Heart right ventricle (tissue), 16 donors: ENCODE results near the gene DOCK4. TPM values are rescaled to one million over a fixed set of nuclear protein-coding genes. Genes with fewer than 3 reads are reported as not detected.
"Not testable (repeated sequence)": the region's sequence is repeated elsewhere in the genome, so short reads cannot be mapped to it uniquely, and the experiment has no call there.

Source experiments
- ATAC-seq, 8 donors: fragments of 200-7000 bp; cut with Tn5 transposase; one replicate each; pipeline ENCODE4 v1.9.1; 2020; ENCODE audit warnings: mild to moderate bottlenecking in 8 of 8, moderate library complexity in 8 of 8, moderate number of reproducible peaks in 1 of 8
- DNase-seq, 2 donors: peaks; one replicate each; pipeline ENCODE4 v3.0.0-alpha.2; 2020
- H3K27ac ChIP-seq, 10 donors: fragments of 200-600 bp; sonication (generic) in 2 of 10; one replicate each; pipeline versions ENCODE4 v1.5.0 to v1.8.0; 2020 to 2022; ENCODE audit warnings: mild to moderate bottlenecking in 3 of 10
- H3K27me3 ChIP-seq, 7 donors: fragments of 200-600 bp; one replicate each; pipeline ENCODE4 v1.8.0; 2021 to 2022; ENCODE audit warnings: mild to moderate bottlenecking in 2 of 7
- H3K36me3 ChIP-seq, 9 donors: fragments of 200-600 bp; sonication (generic) in 1 of 9; one replicate each; pipeline versions ENCODE4 v1.5.0 to v1.8.0; 2020 to 2022; ENCODE audit warnings: mild to moderate bottlenecking in 2 of 9
- H3K4me1 ChIP-seq, 9 donors: fragments of 200-600 bp; sonication (generic) in 1 of 9; one replicate each; pipeline versions ENCODE4 v1.5.0 to v1.8.0; 2020 to 2022; ENCODE audit warnings: mild to moderate bottlenecking in 4 of 9
- H3K4me3 ChIP-seq, 10 donors: fragments of 200-600 bp; sonication (generic) in 2 of 10; one replicate each; pipeline versions ENCODE4 v1.5.0 to v1.8.0; 2020 to 2022; ENCODE audit warnings: mild to moderate bottlenecking in 7 of 10, moderate library complexity in 2 of 10
- H3K9me3 ChIP-seq, 11 donors: fragments of 200-600 bp in 10 of 11; sonication (generic) in 2 of 11; one replicate each; pipeline versions ENCODE4 v1.5.0 to v1.8.0; 2013 to 2022; ENCODE audit warnings: mild to moderate bottlenecking in 2 of 11, control low read depth in 1 of 11, moderate library complexity in 1 of 11
- whole genome bisulfite sequencing, 2 donors: extraction: QIAGEN DNeasy Blood & Tissue Kit; methylation state at CpG; one replicate each; pipeline ENCODE4 v1.1.7; 2013; ENCODE audit warnings: inconsistent platforms in 1 of 2; 5-methylcytosine and 5-hydroxymethylcytosine counted together
- intact Hi-C, 10 donors: fragments of 100-400 bp; cut with DNase I; formaldehyde crosslinking; loops; one replicate each; pipeline versions ENCODE4 v1.11.1 to v1.14.2; 2022
- polyA plus RNA-seq, 2 donors: library from polyadenylated mRNA; stranded (reverse); fragments of 200-250 nt; gene quantifications; one replicate each; pipeline ENCODE4 v1.2.3, GENCODE V29; 2013
- total RNA-seq, 10 donors: library from RNA; stranded (reverse); fragmentation: NEBNext Ultra II Directional in 3 of 10; extraction: Animal tissue kit (Norgen Biotek cat#: 25700) in 3 of 10; gene quantifications; one replicate each; pipeline versions ENCODE4 v1.2.1 to v1.2.4, GENCODE V29; 2021 to 2023
- TF ChIP-seq, protein P1 (sequence below), 9 donors: fragments of 200-600 bp; sonication (generic) in 2 of 9; IDR thresholded peaks; one replicate each; pipeline versions ENCODE4 v1.5.0 to v1.8.0; 2021 to 2022; ENCODE audit warnings: antibody characterized with exemption in 9 of 9, mild to moderate bottlenecking in 5 of 9, moderate library complexity in 1 of 9
- donor health status: Arrhythmogenic right ventricular cardiomyopathy.
- donor health status: ischemic (EF 13 %, LVEDD 7.1; RV severe dilation, severe dysfunction).
- donor health status: healthy with polysubstance abuse.
- donor health status: DM: no; HTN: yes; CAD: no.
- donor health status: DM: no; HTN: no; CAD: no.
- donor health status: ischemic (EF 25% LVEDD 6.9; RV normal size, moderate dysfunction).
- donor health status: ischemic (EF 25% LVEDD 5.7; RV mildly dilated, moderate dysfunction).
- donor health status: healthy.
- donor health status: DM: yes; HTN: yes; CAD: no.
- donor health status: Ischemic cardiomyopathy.
- donor health status: ischemic (EF 35%, LVEDD 5.7; RV mildly dilated, moderate dysfunction).
- donor health status: nonischemic (EF 11% LVEDD 7.7; RV severe dilation, severe dysfunction).
- donor health status: DM: yes; HTN: yes; CAD: no.
- donor health status: PGD.
- donor health status: ischemic (EF 29% LVEDD 5.4; RV normal size, mild dysfunction).
- donor health status: nonischemic (EF 23%, LVEDD 6.1; RV moderate dilation, normal function).

The DOCK4 gene
- total and polyA plus RNA-seq, 12 donors, result 2.6 to 26.8 (median 14.7) TPM

GRCh38 chr7:112130729-112131410 lies 75.3 kb downstream of the DOCK4 start:
- 73 to 75% methylated on average over 10 of the region's 10 CpGs for WGBS, 2 donors
- peak overlapping the region in 7 of 10 donors; percentile 32 to 80 (median 59) for H3K27ac ChIP-seq

DNA sequence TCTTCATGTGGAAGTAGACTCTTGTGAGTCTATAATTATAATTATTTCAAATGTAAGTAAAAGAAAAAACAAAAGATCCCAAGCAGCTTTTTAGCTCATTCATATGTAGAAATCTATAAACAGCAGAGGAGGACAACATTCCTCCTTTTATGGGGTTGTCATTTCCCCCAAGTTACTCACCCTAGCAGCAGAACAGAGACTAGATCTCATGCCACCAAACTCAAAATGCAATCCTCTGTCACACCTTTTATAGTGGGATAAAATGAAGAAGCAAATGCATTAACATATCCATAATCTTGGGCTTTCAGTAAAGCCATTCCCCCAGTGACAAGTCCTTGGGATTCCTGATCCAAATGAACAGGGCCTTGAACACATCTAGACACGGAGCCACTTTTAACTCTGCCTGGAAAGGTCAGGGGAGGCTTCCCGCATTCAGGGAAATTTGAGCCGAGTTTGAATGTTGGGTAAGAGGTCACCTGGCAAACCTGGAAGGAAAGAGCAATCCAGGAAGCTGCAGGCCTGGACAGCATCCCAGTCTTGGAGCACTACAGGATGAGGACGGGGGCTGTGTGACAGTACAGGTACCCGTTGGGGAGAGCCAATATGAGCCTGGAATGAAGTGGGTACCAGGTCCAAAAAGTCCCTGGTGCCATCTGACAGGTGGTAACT lies 76.4 kb downstream of the DOCK4 start:
- Histone ChIP-seq H3K4me1 (peaks cover 5 to 60% (median 51%) of the 10 kb centered on the region in 9 donors), H3K4me3 (no peak overlapping the region), H3K27me3 (no peaks in the 10 kb centered on the region), H3K27ac (peak overlapping the region in 7 of 10 donors; percentile 11 to 80 (median 59)), H3K36me3 (no peaks in the 10 kb centered on the region), H3K9me3 (no peaks in the 10 kb centered on the region)
- ATAC-seq (peak in 7 of 8 donors; percentile 21 to 90 (median 48)), DNase-seq (peak in 1 of 2 donors; percentile 28)
- 46 to 60% methylated on average over 5 of the region's 5 CpGs for WGBS, 2 donors
- TF ChIP-seq, protein P1, sequence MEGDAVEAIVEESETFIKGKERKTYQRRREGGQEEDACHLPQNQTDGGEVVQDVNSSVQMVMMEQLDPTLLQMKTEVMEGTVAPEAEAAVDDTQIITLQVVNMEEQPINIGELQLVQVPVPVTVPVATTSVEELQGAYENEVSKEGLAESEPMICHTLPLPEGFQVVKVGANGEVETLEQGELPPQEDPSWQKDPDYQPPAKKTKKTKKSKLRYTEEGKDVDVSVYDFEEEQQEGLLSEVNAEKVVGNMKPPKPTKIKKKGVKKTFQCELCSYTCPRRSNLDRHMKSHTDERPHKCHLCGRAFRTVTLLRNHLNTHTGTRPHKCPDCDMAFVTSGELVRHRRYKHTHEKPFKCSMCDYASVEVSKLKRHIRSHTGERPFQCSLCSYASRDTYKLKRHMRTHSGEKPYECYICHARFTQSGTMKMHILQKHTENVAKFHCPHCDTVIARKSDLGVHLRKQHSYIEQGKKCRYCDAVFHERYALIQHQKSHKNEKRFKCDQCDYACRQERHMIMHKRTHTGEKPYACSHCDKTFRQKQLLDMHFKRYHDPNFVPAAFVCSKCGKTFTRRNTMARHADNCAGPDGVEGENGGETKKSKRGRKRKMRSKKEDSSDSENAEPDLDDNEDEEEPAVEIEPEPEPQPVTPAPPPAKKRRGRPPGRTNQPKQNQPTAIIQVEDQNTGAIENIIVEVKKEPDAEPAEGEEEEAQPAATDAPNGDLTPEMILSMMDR (IDR thresholded peaks at IDR 0.05), result no peak
- intact Hi-C loops, result loop anchor here in 2 of 10 donors (10.0 kb wide), 2 partner anchors 75 to 255 kb away; partner anchors contain the start of genes DOCK4 (in 1 of the 2) and ZNF277 (in 1 of the 2)

More at GRCh38 chr7:112130729-112131410, 75.3 kb downstream of the DOCK4 start:
- TF ChIP-seq, protein P1 (IDR thresholded peaks at IDR 0.05), result no peak
- peaks cover 5 to 71% (median 53%) of the 10 kb centered on the region in 9 donors for H3K4me1 ChIP-seq
- no peaks in the 10 kb centered on the region for H3K27me3 ChIP-seq
- intact Hi-C loops, result loop anchor here in 2 of 10 donors (10.0 kb wide), 2 partner anchors 74 to 256 kb away; partner anchors contain the start of genes DOCK4 (in 1 of the 2) and ZNF277 (in 1 of the 2)
- no peak overlapping the region for H3K4me3 ChIP-seq
- H3K9me3 ChIP-seq, result no peaks in the 10 kb centered on the region
- H3K36me3 ChIP-seq, result no peaks in the 10 kb centered on the region
- peak in 4 of 8 donors; percentile 19 to 36 (median 31) for ATAC-seq
- DNase-seq, result no peak

GRCh38 chr7:112128461-112129425 lies 77.5 kb downstream of the DOCK4 start:
- 67 to 83% methylated on average over 3 to 6 of the region's 8 CpGs for WGBS, 2 donors
- Histone ChIP-seq H3K27ac (peak overlapping the region in 4 of 10 donors; percentile 41 to 80 (median 68)), H3K4me1 (peaks cover 5 to 54% (median 51%) of the 10 kb centered on the region in 9 donors)
- intact Hi-C loops, H3K36me3 ChIP-seq, H3K27me3 ChIP-seq, DNase-seq, H3K9me3 ChIP-seq, H3K4me3 ChIP-seq: not testable (repeated sequence)
- peak in 1 of 8 donors; percentile 42 for ATAC-seq

DNA sequence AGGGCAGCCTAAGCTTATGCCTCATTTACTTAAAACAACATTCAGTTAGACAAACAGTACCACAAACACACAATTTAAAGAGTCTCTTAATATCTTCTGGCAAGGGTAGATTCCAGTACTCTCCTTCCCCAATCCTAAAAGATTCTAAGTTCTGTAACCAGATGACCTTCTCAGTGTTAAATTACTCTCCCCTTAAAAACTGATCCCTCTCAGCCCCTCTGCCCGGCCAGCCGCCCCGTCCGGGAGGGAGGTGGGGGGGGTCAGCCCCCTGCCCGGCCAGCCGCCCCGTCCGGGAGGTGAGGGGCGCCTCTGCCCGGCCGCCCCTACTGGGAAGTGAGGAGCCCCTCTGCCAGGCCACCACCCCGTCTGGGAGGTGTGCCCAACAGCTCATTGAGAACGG lies 78.2 kb downstream of the DOCK4 start:
- H3K27ac ChIP-seq, result peak overlapping the region in 1 of 10 donors; percentile 18
- H3K27me3 ChIP-seq, intact Hi-C loops, H3K9me3 ChIP-seq, H3K4me3 ChIP-seq, ATAC-seq, DNase-seq, H3K36me3 ChIP-seq: not testable (repeated sequence)
- H3K4me1 ChIP-seq, result peaks cover 5 to 54% (median 44%) of the 10 kb centered on the region in 9 donors
- WGBS, 2 donors, result 90 to 92% methylated on average over 10 to 11 of the region's 13 CpGs
